Endodermal cell (in vitro differentiated cells): ENCODE measurements around the gene SLC36A4. TPM values are rescaled to one million over a fixed set of nuclear protein-coding genes. Genes with fewer than 3 reads are reported as not detected.
A peak's percentile ranks its signal among the peaks of the same experiment; 100 is the strongest.

Experiments used
- DNase-seq: peaks from one replicate; pipeline ENCODE4 v3.0.0-alpha.2; 2017
- H3K27ac ChIP-seq: 2 replicates; pipeline ENCODE4 v1.5.1; 2013; ENCODE audit warnings: mild to moderate bottlenecking, low read depth, low read length, moderate library complexity
- H3K27me3 ChIP-seq: 2 replicates; pipeline ENCODE4 v1.6.1; 2013; ENCODE audit warnings: mild to moderate bottlenecking, low read length, moderate library complexity; ENCODE audit not compliant: insufficient read depth, control insufficient read depth, poor library complexity, severe bottlenecking
- H3K36me3 ChIP-seq: 2 replicates; pipeline ENCODE4 v1.7.0; 2013; ENCODE audit warnings: mild to moderate bottlenecking, low read length, moderate library complexity; ENCODE audit not compliant: control insufficient read depth, insufficient read depth
- H3K4me1 ChIP-seq: one replicate; pipeline ENCODE4 v1.7.0; 2013; ENCODE audit warnings: low read length; ENCODE audit not compliant: control insufficient read depth, insufficient read depth
- H3K4me3 ChIP-seq: 2 replicates; pipeline ENCODE4 v1.5.1; 2013; ENCODE audit warnings: mild to moderate bottlenecking, low read length, moderate library complexity
- H3K9ac ChIP-seq: 2 replicates; pipeline ENCODE4 v1.6.1; 2013; ENCODE audit warnings: mild to moderate bottlenecking, low read length, moderate library complexity; ENCODE audit not compliant: poor library complexity, severe bottlenecking; ENCODE audit errors: extremely low read depth
- H3K9me3 ChIP-seq: 2 replicates; pipeline ENCODE4 v1.6.1; 2013; ENCODE audit warnings: mild to moderate bottlenecking, low read length, moderate library complexity; ENCODE audit not compliant: control insufficient read depth
- H3K27ac Mint-ChIP-seq: 2 replicates; pipeline ENCODE4 v1.8.0; 2020; ENCODE audit warnings: mixed read lengths
- H3K27me3 Mint-ChIP-seq: 2 replicates; pipeline ENCODE4 v1.8.0; 2021; ENCODE audit warnings: mild to moderate bottlenecking, mixed read lengths; ENCODE audit not compliant: insufficient read depth
- H3K36me3 Mint-ChIP-seq: 2 replicates; pipeline ENCODE4 v1.8.0; 2020; ENCODE audit warnings: low read depth, mixed read lengths
- H3K4me1 Mint-ChIP-seq: 2 replicates; pipeline ENCODE4 v1.8.0; 2020; ENCODE audit warnings: mixed read lengths
- H3K4me3 Mint-ChIP-seq: 2 replicates; pipeline ENCODE4 v1.8.0; 2020; ENCODE audit warnings: mild to moderate bottlenecking, moderate library complexity, mixed read lengths
- H3K9me3 Mint-ChIP-seq: 2 replicates; pipeline ENCODE4 v1.8.0; 2020; ENCODE audit warnings: mild to moderate bottlenecking, mixed read lengths
- WGBS, 2 experiments: methylation state at CpG; one replicate each; pipeline versions ENCODE4 v1.1.5 to v1.1.7; 2013; ENCODE audit warnings: missing lambda C conversion rate in 2 of 2, mixed read lengths in 1 of 2; ENCODE audit not compliant: insufficient coverage in 1 of 2, insufficient read length in 1 of 2; 5-methylcytosine and 5-hydroxymethylcytosine counted together
- total RNA-seq, 2 donors: library from RNA; stranded (reverse); fragmentation: NEBNext Ultra II Directional in 1 of 2; extraction: Animal tissue kit (Norgen Biotek cat#: 25700) in 1 of 2; gene quantifications; 2 replicates in 1 of 2; 3 replicates in 1 of 2; pipeline ENCODE4 v1.2.1, GENCODE V29; 2021
- TF ChIP-seq, protein P1 (sequence below): fragments of 200-600 bp; sonication (generic); conservative IDR thresholded peaks from 2 replicates; pipeline ENCODE4 v1.5.0; 2021; ENCODE audit warnings: antibody characterized with exemption, mild to moderate bottlenecking

SLC36A4 gene
- total RNA-seq, 2 donors from 2014 or later, result 31.7 to 47.5 TPM

DNA sequence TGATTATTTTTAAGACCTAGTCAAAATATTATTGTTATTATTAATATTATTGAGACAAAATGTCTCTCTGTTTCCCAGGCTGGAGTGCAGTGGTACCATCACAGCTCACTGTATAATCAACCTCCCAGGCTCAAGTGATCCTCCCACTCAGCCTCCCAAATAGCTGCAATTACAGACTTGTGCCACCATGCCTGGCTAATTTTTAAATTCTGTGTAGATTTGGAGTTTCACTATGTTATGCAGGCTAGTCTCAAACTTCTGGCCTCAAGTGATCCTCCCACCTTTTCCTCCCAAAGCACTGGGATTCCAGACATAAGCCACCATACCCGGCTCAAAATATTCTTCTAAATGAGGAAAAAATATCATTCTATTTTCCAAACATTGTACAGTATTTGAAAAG is 37.0 kb downstream of the SLC36A4 start:
- no peak overlapping the region for H3K27ac ChIP-seq
- no peaks in the 10 kb centered on the region for H3K4me1 ChIP-seq
- no peak overlapping the region for H3K4me3 ChIP-seq
- WGBS, 2 experiments, result 92% methylated on average over 1 of the region's 1 CpG; no CpG with 5 or more reads in 1 of the 2 experiments
- H3K27me3 ChIP-seq, result no peaks in the 10 kb centered on the region
- H3K27ac Mint-ChIP-seq, result no peak overlapping the region
- H3K36me3 ChIP-seq, result peaks cover 73% of the 10 kb centered on the region
- TF ChIP-seq, protein P1, sequence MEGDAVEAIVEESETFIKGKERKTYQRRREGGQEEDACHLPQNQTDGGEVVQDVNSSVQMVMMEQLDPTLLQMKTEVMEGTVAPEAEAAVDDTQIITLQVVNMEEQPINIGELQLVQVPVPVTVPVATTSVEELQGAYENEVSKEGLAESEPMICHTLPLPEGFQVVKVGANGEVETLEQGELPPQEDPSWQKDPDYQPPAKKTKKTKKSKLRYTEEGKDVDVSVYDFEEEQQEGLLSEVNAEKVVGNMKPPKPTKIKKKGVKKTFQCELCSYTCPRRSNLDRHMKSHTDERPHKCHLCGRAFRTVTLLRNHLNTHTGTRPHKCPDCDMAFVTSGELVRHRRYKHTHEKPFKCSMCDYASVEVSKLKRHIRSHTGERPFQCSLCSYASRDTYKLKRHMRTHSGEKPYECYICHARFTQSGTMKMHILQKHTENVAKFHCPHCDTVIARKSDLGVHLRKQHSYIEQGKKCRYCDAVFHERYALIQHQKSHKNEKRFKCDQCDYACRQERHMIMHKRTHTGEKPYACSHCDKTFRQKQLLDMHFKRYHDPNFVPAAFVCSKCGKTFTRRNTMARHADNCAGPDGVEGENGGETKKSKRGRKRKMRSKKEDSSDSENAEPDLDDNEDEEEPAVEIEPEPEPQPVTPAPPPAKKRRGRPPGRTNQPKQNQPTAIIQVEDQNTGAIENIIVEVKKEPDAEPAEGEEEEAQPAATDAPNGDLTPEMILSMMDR, result peak; percentile 50
- H3K9me3 ChIP-seq, result peaks cover 13% of the 10 kb centered on the region
- H3K4me1 Mint-ChIP-seq, result no peaks in the 10 kb centered on the region
- H3K9ac ChIP-seq, result no peak overlapping the region
- no peak for DNase-seq
- H3K9me3 Mint-ChIP-seq, result peaks cover 10% of the 10 kb centered on the region
- H3K27me3 Mint-ChIP-seq, result no peaks in the 10 kb centered on the region
- H3K36me3 Mint-ChIP-seq, result peaks cover 49% of the 10 kb centered on the region
- H3K4me3 Mint-ChIP-seq, result no peak overlapping the region

GRCh38 chr11:93160156-93160555 is 37.6 kb downstream of the SLC36A4 start:
- H3K27me3 ChIP-seq, result no peaks in the 10 kb centered on the region
- no peak overlapping the region for H3K4me3 Mint-ChIP-seq
- TF ChIP-seq, protein P1, result no peak
- no peak overlapping the region for H3K4me3 ChIP-seq
- H3K36me3 Mint-ChIP-seq, result peaks cover 53% of the 10 kb centered on the region
- no peak overlapping the region for H3K9ac ChIP-seq
- no peak overlapping the region for H3K27ac Mint-ChIP-seq
- no peaks in the 10 kb centered on the region for H3K4me1 Mint-ChIP-seq
- peaks cover 68% of the 10 kb centered on the region for H3K36me3 ChIP-seq
- H3K27ac ChIP-seq, result no peak overlapping the region
- H3K9me3 ChIP-seq, result peaks cover 15% of the 10 kb centered on the region
- no peak for DNase-seq
- no peaks in the 10 kb centered on the region for H3K4me1 ChIP-seq
- no peaks in the 10 kb centered on the region for H3K27me3 Mint-ChIP-seq
- H3K9me3 Mint-ChIP-seq, result peaks cover 14% of the 10 kb centered on the region

DNA sequence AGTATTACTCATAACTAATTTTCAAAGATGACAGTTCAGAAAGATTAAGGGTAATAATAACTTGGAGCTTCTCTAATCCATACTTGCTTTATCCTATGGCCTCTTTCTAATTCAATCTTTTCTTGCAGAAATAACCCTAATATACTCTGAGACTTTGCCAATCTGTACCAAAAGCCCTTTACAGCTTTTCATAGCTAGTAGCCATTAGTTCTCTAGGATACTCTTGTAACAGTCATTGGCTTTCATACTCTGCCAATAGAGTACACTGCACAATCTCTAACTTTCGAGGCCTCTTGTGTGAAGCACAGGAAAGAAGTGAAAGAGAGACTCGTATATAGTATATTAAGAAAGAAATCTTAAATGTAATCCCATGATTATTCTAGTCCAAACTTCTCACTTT is 38.1 kb downstream of the SLC36A4 start:
- Histone ChIP-seq H3K9ac (no peak overlapping the region), H3K9me3 (peaks cover 15% of the 10 kb centered on the region), H3K36me3 (peaks cover 65% of the 10 kb centered on the region), H3K4me1 (no peaks in the 10 kb centered on the region), H3K4me3 (no peak overlapping the region), H3K27me3 (no peaks in the 10 kb centered on the region), H3K27ac (no peak overlapping the region)
- WGBS, 2 experiments, result no CpG with 5 or more reads among the region's 2 CpGs
- Mint-ChIP-seq H3K27ac (no peak overlapping the region), H3K9me3 (peaks cover 14% of the 10 kb centered on the region), H3K4me1 (no peaks in the 10 kb centered on the region), H3K36me3 (peaks cover 51% of the 10 kb centered on the region), H3K27me3 (no peaks in the 10 kb centered on the region), H3K4me3 (no peak overlapping the region)
- no peak for DNase-seq
- TF ChIP-seq, protein P1, result no peak
